HG03045 (cell line): ENCODE measurements around the gene PPP1R27.
"Not testable (repeated sequence)": the region's sequence is repeated elsewhere in the genome, so short reads cannot be mapped to it uniquely, and the experiment has no call there.

Experiments used
- ATAC-seq: cut with Tn5 transposase; IDR thresholded peaks from one replicate; pipeline ENCODE4 v1.9.1; 2021; ENCODE audit warnings: mild to moderate bottlenecking, moderate library complexity; ENCODE audit not compliant: unreplicated experiment

PPP1R27 gene

DNA sequence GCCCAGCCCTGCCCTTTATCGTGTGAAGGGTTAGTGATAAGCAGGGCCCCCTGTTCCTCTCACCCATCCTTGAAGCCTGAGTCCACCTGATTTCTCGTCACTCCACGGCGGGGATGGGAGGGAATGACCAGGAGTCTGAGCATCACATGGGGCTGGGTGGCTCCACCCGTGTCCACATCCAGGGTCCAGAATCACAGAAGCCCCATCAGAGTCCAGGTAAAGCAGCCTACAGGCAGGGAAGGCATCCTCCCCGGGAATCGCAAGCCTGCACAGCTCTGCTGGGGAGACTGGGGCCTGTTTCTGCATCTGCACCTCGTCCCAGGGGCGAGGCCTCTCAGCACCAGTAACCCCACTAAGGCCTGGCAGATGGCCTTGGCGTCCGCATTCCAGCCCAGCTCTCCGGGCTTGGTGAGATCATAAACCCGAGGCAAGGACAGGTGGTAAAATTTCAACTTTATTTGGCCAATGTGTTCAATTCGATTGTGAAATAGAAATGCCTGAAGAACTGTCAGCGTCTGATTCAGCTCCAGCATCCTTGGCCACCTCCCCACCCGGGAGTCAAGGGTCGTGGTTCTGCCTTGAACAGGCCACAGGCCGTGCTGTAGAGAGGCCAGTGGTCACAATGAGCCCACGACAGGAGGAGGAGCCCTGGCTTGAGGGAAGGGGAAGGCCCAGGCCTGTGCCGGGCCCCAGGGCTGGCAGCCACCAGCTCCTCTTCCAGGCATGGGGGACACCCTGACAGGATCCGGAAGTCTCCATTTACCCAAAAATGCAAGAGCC, 8.1 kb upstream of the PPP1R27 start:
- ATAC-seq: no peak

DNA sequence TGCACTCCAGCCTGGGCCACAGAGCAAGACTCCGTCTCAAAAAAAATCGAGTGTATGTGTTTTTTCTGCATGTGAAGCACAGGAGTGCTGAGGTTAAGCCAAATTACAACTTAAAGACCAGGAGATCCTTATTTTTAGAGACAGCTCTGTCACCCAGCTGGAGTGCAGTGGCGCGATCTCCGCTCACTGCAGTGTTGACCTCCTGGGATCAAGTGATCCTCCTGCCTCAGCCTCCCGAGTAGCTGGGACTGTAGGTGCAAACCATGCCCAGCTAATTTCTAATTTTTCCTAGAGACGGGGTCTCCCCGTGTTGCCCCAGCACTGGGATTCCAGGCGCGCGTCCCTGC, 7.5 kb upstream of the PPP1R27 start:
- no peak for ATAC-seq

DNA sequence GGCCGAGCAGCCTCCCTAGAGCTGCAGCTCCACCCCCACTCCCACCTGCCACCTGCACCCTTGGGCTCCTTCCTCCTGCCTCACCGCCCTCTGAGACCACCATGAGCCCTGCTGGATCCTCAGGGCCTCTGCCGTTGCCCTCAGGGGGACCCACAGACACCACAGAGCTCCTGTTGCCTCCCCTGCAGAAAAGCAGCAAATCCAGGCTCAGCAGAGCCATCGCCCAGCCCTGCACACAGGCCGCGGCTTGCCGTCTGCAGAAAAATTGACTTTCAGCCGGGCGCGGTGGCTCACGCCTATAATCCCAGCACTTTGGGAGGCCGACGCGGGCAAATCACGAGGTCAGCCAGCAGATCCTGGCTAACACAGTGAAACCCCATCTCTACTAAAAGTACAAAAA, 7.0 kb upstream of the PPP1R27 start:
- ATAC-seq: no peak

DNA sequence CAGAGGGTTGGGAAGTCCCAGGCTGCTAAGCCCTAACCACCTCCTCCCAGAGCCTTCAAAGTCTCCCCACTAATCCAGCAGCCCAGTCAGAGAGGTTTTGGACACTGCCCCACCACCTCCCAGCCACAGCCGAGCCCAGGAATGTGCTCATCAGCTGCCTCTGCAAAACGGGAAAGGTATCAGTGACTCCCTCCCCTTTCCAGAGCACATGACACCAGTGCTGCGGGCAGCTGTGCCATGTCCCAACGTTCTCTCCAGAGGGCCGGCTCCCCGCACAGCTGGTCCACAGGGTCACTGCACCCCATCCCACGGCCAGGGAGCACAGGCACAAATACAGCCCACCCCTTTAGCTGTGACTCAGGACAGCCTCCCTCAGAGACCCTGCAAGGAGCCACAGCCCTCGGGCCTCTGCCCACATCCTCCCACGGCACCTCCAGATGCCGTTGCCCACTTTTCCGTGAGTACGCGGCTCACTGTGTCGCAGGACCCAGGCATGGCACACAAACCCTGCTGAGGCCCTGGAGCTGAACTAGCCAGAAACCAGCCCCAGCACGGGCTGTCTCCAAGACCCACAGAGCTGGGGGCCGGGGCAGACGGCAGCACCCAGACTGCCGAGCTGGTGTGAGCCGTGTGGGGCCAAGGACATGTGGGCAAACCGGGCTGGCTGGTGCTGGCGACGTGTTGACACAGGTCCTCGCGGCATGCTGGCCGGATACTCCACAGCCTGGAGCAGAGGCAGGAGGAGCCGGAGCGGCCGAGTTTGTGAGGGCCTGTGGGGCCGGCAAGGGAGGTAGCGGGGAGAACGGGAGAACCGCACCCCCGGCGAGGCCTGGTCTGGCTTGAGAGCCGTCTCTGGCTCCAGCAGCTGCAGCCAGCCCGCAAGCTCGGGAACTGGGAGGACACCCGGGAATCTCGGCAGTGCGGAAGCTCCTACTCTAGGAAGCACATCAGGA, 6.3 kb upstream of the PPP1R27 start:
- ATAC-seq: no peak

DNA sequence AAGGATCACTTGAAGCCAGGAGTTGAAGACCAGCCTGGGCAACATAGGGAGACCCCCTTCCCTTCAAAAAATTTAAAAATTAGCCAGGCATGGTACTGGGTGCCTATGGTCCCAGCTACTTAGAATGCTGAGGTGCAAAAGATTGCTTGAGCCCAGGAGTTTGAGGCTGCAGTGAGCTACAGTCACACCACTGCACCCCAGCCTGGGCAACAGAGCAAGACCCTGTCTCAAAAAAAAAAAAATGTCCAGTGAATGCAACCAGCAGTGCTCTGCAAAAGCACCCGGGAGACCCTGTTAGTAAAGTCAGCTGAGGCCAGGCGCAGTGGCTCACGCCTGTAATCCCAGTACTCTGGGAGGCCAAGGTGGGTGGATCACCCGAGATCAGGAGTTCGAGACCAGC, 5.2 kb upstream of the PPP1R27 start:
- not testable (repeated sequence) for ATAC-seq

DNA sequence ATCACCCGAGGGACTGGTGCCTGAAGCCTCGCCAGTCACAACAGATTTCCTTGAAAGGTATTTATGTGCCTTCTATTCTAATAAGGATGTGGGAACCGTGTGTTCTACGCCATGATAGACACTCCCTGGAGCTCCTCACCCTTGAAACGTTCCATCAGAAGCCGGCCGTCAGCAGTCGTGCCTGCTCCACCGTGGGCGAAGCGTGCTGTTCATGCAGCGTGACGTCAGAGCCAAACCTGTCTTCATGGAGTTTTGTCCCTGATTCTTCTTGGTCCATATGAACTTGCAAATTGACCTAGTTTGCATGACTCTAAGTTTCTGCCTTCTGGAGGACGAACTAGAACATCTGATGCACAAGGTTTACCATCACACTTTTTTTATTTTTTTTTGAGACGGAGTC, 4.5 kb upstream of the PPP1R27 start:
- no peak for ATAC-seq

DNA sequence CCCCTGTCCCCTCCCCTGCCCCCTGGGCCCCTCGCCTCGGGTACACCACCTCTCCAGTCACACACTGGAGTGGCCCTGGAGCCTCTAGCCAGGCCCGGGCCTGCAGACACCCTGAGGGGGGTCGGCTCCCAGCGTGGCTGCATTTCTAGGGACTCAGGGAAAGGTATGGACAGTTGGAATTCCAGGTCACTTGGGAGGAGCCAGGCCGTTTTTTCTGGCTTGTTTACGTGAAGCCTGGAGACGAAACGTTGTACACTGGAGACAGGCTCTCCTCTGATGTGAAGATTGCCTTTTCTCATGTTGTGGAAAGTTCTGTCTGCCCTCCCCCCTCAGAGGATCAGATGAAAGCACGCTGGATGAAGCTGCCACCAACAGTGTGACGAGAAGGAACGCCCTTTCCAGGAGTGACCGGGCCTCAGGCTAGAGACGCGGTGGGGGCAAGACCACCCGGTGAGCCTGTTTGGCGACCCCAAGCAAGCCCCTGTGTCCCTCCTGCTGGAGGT, 4.0 kb upstream of the PPP1R27 start:
- no peak for ATAC-seq

DNA sequence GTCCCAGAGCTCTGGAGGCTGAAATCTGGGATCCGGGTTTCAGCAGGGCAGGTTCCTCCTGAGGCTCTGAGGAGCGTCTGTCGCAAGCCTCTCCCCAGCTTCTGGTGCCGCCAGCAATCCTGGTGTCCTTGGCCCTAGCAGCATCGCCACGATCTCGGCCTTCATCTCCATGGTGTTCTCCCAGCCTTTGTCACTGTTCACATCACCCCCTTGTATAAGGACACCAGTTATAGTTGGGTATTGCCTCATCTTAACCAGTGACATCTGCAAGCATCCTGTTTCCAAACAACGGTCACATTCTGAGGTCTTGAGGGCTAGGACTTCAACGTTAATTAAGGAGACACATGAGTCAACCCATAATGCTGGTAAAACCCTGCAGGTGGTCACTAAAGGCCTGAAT, 2.8 kb upstream of the PPP1R27 start:
- no peak for ATAC-seq

DNA sequence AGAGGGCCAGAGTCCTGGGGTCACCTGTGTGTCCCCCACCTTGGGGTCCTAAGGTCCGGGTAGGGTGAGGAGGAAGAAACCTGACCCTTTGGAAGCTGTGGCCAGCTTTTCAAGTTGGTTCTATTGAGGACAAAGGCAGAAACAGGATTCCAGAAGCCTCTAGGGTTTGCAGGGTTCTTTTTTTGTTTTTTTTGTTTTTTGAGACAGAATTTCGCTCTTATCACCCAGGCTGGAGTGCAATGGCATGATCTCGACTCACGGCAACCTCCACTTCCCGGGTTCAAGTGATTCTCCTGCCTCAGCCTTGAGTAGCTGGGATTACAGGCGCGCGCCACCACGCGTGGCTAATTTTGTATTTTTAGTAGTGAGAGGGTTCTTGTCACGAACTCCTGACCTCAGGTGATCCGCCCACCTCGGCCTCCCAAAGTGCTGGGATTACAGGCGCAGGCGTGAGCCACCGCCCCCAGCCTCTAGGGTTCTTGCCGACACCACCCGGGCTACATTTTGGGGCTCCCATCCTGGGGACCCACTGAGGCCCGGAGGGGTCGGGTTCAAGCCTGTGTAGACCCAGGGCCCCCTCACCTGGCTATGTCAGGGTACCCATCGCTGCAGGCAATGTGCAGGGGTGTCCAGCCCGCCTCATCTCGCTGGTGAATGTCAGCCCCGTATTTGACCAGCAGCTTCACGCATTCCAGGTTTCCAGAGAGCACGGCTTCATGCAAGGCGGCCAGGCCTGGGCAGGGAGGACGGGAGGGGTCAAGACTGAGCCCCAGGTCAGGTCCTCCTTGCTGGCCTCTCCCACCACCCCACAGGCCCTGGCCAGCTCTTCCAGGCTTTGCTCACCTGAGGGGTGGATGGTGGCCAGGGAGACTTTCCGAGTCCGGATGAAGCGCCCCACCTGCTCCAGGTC, 674 bp downstream of the PPP1R27 start:
- no peak for ATAC-seq

DNA sequence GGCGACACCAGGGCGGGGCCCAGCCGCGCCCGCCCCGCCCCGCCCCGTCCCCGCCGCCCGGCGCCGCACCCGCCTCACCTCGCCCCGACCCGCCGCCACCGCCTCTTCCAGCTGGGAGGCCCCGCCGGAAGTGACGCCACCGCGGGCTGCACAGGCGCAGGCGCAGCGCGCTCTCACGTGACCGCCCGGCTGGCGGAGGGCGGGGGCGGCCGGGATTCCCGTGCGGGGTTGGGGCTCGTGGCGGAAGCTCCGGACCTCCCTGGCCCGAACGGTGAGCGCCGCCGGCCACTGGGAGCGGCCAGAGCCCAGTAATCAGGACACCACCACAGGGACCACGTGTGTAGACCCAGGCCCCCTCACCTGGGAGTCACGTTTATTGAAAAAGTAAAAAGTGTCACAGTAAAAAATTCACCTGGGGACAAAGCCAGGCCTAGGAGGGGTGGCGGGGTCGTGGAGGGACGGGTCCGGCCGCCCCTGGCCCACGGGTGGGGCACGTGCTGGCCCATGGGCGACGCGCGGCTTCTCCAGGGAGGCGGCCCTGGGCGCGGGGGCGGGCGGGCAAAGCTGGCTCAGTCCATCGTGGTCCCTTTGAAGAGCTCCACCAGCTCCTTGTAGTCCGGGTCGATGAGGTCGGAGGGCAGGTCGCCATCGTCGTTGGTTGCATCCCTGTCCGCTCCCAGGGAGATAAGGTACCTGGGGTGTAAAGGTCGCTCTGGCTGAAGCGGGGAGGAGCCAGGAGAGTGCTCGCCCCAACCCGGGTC, 1.5 kb downstream of the PPP1R27 start, which contains the start of gene MCRIP1:
MCRIP1 (minus strand) TSS at position 132 of the 761 bp plus-strand sequence. CDS start 8,785 bp downstream, outside the sequence.
- peak; percentile 74 for ATAC-seq

DNA sequence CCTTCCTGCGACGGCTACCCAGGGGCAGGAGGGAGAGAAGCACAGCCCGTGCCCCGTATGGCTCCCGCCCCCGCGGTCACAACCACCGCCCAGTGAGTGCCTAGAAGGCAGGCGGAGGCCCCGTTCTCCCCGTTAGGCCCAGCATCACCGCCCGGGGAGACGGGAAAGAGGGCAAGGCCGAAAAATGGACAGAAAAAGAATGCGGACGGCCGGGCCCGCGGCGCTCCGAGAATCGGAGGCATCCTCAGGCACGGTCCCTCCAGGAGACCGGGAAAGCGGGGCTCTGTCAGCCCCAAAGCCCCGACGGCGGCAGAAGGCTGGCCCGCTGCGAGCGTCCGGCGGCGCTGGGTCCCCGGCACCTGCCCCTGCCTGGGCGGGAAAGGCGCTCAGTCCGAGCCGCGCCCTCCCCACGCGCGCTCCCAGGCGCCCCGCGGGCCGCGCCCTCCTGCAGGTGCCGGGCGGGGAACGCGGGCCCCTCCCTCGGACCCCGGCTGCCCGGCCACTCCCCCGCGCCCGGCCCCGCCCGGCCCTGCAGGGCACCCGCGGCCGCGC, 2.2 kb downstream of the PPP1R27 start:
- peak; percentile 69 for ATAC-seq

DNA sequence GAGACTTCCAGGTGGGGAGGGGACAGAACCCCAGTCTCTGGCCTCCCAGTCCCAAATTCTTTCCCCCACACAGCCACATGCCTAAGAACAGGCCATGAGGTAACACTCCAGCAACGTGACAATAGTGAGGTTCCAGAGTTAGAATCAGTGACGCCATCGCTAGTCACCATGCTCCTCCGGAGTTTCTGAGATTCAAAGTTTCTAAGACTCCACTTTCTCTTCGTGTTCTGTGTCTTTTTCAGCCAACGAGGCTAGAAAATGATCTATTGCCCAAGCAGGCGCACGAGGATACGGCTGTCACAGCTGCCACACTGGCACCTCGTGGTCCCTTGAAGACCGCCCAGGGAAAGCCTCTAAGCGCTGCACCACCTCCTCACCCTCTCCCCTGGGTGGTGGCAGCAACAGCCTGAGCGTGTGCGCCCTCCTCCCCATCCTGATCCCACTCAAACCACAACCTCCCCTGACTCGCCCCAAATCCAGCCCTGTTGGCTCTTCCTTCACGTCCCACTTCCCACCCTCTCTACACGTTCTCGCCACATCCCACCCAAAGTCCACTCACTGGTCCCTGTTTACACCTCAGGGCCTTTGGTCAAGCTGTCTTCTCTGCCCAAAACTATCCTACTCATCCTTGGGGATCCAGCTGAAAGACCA, 2.8 kb downstream of the PPP1R27 start:
- ATAC-seq: peak; percentile 7

DNA sequence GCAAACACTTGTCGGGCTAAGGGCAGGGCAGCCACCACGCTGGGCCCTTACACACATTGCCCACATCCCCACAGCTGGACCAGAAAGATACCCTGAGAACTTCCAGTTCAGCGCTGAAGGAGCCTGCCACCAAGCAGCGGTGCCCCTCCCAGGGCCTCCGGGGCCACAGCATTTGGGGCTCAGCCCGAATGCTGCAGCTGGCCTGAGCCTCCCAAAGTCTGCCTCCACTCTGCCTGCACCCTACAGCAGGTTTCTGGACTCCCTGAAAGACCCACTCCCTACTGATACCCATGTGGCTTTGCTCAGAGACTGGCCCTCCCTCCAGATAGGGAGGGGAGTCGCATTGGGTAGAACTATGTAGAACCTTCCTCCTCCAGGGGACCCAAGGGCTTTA, 3.3 kb downstream of the PPP1R27 start:
- ATAC-seq: no peak

DNA sequence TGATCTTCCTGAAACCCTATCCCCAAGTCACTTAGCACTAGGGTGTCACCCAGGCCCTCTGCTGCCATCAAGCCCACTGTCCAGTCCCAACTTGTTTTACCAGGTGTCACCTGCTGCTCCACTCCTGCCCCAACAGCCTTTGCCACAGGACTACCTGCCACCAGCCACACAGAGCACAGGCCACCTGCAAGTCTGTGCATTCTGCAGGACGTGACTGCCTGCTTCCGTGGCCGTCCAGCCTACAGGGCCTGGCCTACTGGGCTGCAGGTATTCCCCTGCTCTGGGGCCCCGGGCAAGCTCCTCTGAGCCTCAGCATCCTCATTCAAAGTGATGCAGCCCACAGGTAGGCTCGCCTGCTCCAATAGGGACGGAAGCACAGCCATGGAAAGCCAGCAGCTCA, 5.0 kb downstream of the PPP1R27 start:
- no peak for ATAC-seq

DNA sequence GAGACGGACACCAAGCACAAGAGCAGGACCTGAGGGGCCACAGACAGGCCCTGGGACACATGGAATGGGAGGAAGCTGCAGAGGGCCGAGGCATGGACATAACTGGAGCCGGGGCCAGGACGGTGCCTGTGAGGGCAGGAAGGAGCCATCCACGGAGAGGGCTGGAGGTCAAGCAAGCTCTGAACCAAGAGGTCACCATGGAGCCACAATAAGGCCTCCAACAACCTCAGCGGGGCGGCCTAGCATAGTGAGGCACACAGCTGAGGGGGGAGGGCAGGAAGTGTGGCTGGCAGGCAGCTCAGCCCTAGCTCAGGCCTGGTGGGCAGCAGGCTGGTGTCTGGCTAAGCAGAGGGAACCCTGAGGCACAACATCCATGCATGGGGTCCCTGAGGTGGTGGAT, 6.2 kb downstream of the PPP1R27 start:
- no peak for ATAC-seq

DNA sequence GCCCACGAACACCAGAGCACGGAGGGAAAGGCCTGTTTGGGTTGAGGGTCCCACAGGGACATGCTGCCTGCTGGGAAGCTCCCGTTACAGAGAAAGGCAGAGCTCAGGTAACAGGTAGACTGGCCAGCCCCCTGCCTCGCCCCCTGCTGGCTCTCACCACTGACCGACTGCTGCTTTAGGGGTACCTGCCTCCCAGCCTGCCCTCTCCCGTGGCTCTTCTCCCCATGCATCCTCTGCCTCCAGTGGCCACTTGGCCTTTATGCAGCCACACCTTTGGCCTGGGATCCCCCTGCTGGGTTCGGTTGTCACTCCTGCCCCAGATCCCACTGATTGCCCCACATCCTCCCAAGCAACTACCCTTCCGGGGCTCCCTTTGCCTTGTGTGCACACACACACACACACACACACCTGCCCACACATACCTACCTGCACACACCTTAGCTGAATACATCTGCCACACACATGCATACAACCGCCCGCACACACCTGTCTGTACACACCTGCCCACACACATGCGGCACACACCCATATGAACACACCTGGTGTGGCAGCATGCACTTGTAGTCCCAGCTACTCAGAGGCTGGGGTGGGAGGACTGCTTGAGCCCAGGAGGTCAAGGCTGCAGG, 8.9 kb downstream of the PPP1R27 start:
- no peak for ATAC-seq

DNA sequence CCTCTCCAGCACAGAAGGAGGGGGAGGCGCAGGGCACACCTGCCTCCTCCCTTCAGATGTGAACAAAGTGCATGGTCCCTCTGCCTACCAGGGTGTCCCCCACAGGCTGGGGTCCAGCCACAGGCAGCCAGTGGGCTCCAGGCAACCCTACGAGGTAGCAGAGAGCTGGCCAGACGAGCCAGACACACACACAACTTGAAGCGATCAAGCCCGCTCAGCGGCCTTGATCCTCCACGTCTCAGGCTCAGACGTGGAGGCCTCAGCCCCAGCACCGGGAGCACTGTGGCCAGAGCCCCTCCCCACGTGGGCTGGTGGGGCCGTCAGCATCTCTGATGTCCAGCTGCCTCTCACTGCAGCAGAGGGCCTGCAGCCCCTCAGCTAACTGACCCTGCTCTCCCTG, 10.3 kb downstream of the PPP1R27 start:
- ATAC-seq: no peak

DNA sequence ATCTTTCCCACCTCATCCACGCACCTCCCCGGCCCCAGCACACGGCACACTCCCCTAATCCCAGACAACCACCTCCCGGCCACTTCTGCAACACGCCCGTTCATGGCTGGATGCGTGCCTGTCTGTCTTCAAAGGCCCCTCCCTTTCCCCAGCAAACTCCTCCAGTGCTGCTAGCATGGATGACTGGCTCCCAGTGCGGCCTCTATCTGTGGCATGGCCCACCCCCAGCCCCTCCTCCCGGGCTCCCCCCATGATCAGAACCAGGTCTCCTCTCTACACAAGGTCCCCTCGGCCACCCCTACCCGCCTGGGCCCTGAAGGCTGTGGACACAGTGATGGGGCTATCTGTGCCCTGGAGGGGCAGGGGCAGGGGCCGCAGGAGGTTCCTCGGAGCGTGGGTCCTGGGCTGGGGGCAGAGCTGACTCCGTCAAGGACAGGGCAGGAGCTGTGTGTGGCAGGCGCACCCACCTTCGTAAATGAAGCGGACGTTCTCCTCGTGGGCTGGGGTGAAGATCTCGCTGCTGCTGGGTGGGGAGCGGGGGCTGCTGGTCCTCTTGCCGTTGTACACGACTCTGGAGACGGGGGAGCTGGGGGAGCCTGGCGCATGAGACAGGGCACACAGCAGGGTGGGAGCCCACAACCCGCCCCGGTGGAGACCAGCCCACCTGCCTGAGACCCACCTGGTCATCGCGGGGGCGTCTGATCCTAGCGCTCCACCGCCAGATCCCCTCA, 10.9 kb downstream of the PPP1R27 start:
- ATAC-seq: no peak
